MM.1S (cell line): ENCODE results near the gene DIS3L2.
"Not testable (repeated sequence)": the region's sequence is repeated elsewhere in the genome, so short reads cannot be mapped to it uniquely, and the experiment has no call there.

ENCODE experiments used
- DNase-seq: peaks from one replicate; pipeline ENCODE4 v3.0.0-alpha.2; 2015
- H2AFZ ChIP-seq: fragments of 300-600 bp; sonication (generic); 2 replicates; pipeline ENCODE4 v1.6.0; 2016; ENCODE audit warnings: antibody characterized with exemption, low read length
- H3F3A ChIP-seq: fragments of 300-600 bp; sonication (generic); 2 replicates; pipeline ENCODE4 v1.6.1; 2016; ENCODE audit warnings: mild to moderate bottlenecking, antibody characterized with exemption, low read length, moderate library complexity, mixed read lengths; ENCODE audit not compliant: insufficient read depth
- H3K27ac ChIP-seq: fragments of 300-600 bp; sonication (generic); 2 replicates; pipeline ENCODE4 v1.5.1; 2016; ENCODE audit warnings: mild to moderate bottlenecking, low read length
- H3K27me3 ChIP-seq: fragments of 300-600 bp; sonication (generic); replicated peaks from 2 replicates; pipeline ENCODE4 v1.6.0; 2016; ENCODE audit warnings: low read length; ENCODE audit not compliant: insufficient read depth
- H3K36me3 ChIP-seq: fragments of 300-600 bp; sonication (generic); replicated peaks from 2 replicates; pipeline ENCODE4 v1.6.1; 2016; ENCODE audit warnings: mild to moderate bottlenecking, low read length, mixed read lengths; ENCODE audit not compliant: insufficient read depth
- H3K4me1 ChIP-seq: fragments of 300-600 bp; sonication (generic); 2 replicates; pipeline ENCODE4 v1.6.1; 2016; ENCODE audit warnings: low read length, mixed read lengths
- H3K4me2 ChIP-seq: fragments of 300-600 bp; sonication (generic); 2 replicates; pipeline ENCODE4 v1.6.0; 2016; ENCODE audit warnings: low read depth, low read length
- H3K4me3 ChIP-seq: fragments of 300-600 bp; sonication (generic); 2 replicates; pipeline ENCODE4 v1.5.1; 2016; ENCODE audit warnings: low read length, mixed read lengths
- H3K79me2 ChIP-seq: fragments of 300-600 bp; sonication (generic); 2 replicates; pipeline ENCODE4 v1.6.1; 2016; ENCODE audit warnings: mixed run types, low read length, mixed read lengths
- H3K9ac ChIP-seq: fragments of 300-600 bp; sonication (generic); 2 replicates; pipeline ENCODE4 v1.6.1; 2016; ENCODE audit warnings: low read length, mixed read lengths
- H3K9me2 ChIP-seq: fragments of 300-600 bp; sonication (generic); replicated peaks from 2 replicates; pipeline ENCODE4 v1.6.1; 2016; ENCODE audit warnings: mild to moderate bottlenecking, low read length, mixed read lengths; ENCODE audit not compliant: insufficient read depth
- H3K9me3 ChIP-seq: fragments of 300-600 bp; sonication (generic); replicated peaks from 2 replicates; pipeline ENCODE4 v1.6.1; 2016; ENCODE audit warnings: mild to moderate bottlenecking, low read length, mixed read lengths; ENCODE audit not compliant: insufficient read depth
- H4K20me1 ChIP-seq: fragments of 300-600 bp; sonication (generic); 2 replicates; pipeline ENCODE4 v1.6.1; 2016; ENCODE audit warnings: mild to moderate bottlenecking, low read length, moderate library complexity, mixed read lengths; ENCODE audit not compliant: insufficient read depth
- EZH2 ChIP-seq: fragments of 300-600 bp; sonication (generic); optimal IDR thresholded peaks from 2 replicates; pipeline ENCODE3; 2017; ENCODE audit warnings: low read depth, mild to moderate bottlenecking, antibody characterized with exemption, low read length, mixed read lengths
- EZH2phosphoT487 ChIP-seq: fragments of 300-600 bp; sonication (generic); IDR thresholded peaks from 2 replicates; pipeline ENCODE4 v1.6.1; 2018; ENCODE audit warnings: antibody characterized with exemption, low read length
- TF ChIP-seq, protein P1 (sequence below): fragments of 300-600 bp; sonication (generic); IDR thresholded peaks from 2 replicates; pipeline ENCODE4 v1.5.1; 2016; ENCODE audit warnings: antibody characterized with exemption, low read length, mixed read lengths

DIS3L2 gene

DNA sequence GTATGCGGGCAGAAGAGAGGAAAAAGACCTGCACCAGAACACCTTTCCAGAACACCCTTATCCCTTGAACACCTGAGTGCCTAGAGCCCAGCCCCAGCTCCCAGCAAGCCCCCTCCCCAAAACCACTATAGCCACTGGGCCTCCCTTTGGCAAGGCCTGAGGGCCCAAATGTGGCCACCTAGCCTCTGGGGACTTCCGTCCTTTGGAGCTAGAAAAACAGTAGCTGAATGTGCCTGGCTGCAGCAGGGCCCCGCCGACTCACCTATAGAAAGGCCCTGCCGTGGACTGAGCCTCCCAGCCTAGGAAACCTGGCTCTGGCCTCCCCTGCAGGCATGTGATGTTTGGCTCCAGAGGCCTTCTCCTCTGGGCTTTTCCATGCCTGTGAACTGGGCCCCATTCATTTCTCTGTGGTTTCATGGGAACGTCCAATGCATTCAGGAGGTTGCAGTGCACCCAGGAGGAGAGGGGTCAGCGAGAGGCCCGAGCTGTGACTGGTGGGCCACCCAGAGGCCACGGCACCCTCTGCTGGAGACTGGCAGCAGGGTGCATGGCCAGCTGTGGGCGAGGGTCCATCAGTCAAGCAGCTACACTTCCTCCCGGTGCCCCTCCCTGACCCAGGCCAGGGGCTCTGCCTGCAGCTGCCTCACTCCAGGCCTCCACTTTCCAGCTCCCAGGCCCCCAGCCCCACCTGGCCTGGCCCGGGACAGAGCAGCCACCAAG is 401.7 kb downstream of the DIS3L2 start:
- peak overlapping the region; percentile 95 for H2AFZ ChIP-seq
- H3K4me3 ChIP-seq: peak overlapping the region; percentile 34; the same call in 1 of the 2 replicates
- H3K27ac ChIP-seq: peak overlapping the region; percentile 80
- H3K9ac ChIP-seq: peak overlapping the region; percentile 53; the same call in 1 of the 2 replicates
- peaks cover 22% of the 10 kb centered on the region for H3F3A ChIP-seq
- H4K20me1 ChIP-seq, H3K27me3 ChIP-seq, H3K9me2 ChIP-seq, H3K36me3 ChIP-seq, H3K9me3 ChIP-seq, H3K79me2 ChIP-seq: not testable (repeated sequence)
- H3K4me1 ChIP-seq: peaks cover 30% of the 10 kb centered on the region
- TF ChIP-seq, protein P1, sequence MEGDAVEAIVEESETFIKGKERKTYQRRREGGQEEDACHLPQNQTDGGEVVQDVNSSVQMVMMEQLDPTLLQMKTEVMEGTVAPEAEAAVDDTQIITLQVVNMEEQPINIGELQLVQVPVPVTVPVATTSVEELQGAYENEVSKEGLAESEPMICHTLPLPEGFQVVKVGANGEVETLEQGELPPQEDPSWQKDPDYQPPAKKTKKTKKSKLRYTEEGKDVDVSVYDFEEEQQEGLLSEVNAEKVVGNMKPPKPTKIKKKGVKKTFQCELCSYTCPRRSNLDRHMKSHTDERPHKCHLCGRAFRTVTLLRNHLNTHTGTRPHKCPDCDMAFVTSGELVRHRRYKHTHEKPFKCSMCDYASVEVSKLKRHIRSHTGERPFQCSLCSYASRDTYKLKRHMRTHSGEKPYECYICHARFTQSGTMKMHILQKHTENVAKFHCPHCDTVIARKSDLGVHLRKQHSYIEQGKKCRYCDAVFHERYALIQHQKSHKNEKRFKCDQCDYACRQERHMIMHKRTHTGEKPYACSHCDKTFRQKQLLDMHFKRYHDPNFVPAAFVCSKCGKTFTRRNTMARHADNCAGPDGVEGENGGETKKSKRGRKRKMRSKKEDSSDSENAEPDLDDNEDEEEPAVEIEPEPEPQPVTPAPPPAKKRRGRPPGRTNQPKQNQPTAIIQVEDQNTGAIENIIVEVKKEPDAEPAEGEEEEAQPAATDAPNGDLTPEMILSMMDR: peak; percentile 13
- peak overlapping the region; percentile 91 for H3K4me2 ChIP-seq
- peak; percentile 10 for DNase-seq

DNA sequence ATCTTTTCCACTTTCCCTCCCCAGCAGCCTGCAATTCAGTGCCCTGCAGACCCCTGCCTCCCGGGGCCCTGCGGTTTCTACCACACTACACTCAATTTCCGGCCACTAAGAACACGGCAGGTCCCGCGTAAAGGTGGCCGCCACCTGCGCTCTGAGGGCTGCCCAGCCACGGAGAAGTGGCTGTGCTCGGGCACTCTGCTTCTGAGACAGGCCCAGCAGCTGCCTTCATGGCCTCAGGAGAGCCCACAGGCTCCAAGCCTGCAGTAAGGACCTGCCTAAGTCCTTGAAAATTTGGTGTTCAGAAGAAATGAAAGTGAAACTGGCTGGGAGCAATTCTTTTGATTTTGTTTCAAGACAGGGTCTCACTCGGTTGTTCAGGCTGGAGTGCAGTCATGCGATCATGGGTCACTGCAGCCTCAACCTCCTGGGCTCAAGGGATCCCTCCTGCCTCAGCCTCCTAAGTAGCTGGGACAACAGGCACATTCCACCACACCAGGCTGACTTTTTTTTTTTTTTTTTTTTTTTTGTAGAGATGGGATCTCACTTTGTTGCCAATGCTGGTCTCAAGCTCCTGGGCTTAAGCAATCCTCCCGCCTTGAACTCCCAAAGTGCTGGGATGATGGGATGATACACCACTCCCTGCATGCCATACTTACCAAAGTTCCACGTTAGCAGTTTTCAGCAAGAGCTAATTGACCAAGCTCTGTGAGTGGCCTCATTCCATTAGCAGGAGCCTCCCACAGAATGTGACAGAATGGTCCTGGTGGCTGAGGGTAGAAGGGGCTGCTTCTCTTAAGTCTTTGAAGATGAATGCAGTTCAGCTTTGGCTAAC is 402.5 kb downstream of the DIS3L2 start:
- peak; percentile 78 for DNase-seq
- H3K4me2 ChIP-seq: peak overlapping the region; percentile 91
- H4K20me1 ChIP-seq: no peaks in the 10 kb centered on the region
- H3K4me1 ChIP-seq: peaks cover 30% of the 10 kb centered on the region
- no peaks in the 10 kb centered on the region for H3K79me2 ChIP-seq
- peak overlapping the region; percentile 80; the same call in 1 of the 2 replicates for H3K27ac ChIP-seq
- TF ChIP-seq EZH2phosphoT487 (no peak), EZH2 (no peak)
- TF ChIP-seq, protein P1: no peak
- H3K9me2 ChIP-seq: no peaks in the 10 kb centered on the region
- no peaks in the 10 kb centered on the region for H3K36me3 ChIP-seq
- peak overlapping the region; percentile 34; the same call in 1 of the 2 replicates for H3K4me3 ChIP-seq
- H3K27me3 ChIP-seq: no peaks in the 10 kb centered on the region
- H3F3A ChIP-seq: peaks cover 22% of the 10 kb centered on the region
- no peaks in the 10 kb centered on the region for H3K9me3 ChIP-seq
- peak overlapping the region; percentile 95 for H2AFZ ChIP-seq
- H3K9ac ChIP-seq: peak overlapping the region; percentile 53; the same call in 1 of the 2 replicates

DNA sequence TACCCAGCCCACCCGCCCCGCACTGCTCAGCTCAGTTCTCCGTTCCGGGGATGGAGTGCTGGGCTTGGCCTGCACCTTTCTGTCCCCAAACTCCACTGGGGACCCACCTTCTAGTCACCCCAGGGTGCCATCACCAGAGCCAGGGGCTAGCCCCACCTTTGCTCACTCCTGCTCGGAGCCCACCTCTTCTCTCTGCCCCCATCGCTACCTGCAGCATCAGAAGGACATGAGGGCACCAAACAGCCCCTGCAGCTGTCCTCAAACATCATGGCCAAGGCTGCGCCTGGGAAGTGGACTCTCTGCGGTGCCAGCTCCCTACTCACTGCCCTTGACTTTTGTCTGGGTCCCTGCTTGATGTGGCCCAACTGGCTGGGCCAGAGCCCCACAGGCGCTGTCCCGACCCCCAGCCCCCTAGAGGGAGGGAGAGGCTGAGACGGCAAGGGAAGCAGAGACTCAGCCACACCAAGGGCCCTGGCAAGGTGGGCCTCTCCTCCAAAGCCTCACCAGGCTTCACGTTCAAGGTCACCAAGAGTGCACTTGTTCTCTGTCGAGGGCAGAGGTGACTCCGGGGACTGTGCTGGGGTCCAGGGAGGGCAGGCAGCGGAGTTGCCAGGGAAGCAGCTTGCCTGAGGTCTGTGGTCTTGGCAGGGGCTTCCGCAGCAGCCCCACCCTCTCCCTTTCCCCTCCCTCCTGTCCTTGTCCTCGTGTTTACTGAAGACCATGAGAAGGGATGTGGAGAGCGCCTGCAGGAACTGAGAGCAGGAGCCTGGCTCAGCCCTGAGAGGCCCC is 403.5 kb downstream of the DIS3L2 start:
- H3K79me2 ChIP-seq, H3K9ac ChIP-seq, H3K36me3 ChIP-seq, H2AFZ ChIP-seq, H3K9me3 ChIP-seq, H3K27ac ChIP-seq, H4K20me1 ChIP-seq, H3K27me3 ChIP-seq, H3K9me2 ChIP-seq, DNase-seq, H3K4me3 ChIP-seq, H3K4me2 ChIP-seq: not testable (repeated sequence)
- peaks cover 30% of the 10 kb centered on the region for H3K4me1 ChIP-seq
- peaks cover 22% of the 10 kb centered on the region for H3F3A ChIP-seq
